Retinal pigment epithelial cell (primary cell): ENCODE measurements around the gene RUFY1.
A peak's percentile ranks its signal among the peaks of the same experiment; 100 is the strongest.
"Not testable (repeated sequence)": the region's sequence is repeated elsewhere in the genome, so short reads cannot be mapped to it uniquely, and the experiment has no call there.

Source experiments
- DNase-seq: peaks from one replicate; pipeline ENCODE4 v3.0.0-alpha.2; 2010; ENCODE audit warnings: low read depth
- H3K4me3 ChIP-seq: 2 replicates; pipeline ENCODE4 v1.5.1; 2011; ENCODE audit warnings: mild to moderate bottlenecking, low read length, control low read depth, moderate library complexity
- CTCF ChIP-seq: conservative IDR thresholded peaks from 2 replicates; pipeline ENCODE4 v1.5.1; 2011; ENCODE audit warnings: low read depth, low read length, control low read depth, inconsistent platforms

RUFY1 gene

GRCh38 chr5:179530069-179530998 is 20.0 kb upstream of the RUFY1 start:
- no peak for DNase-seq
- peak overlapping the region; percentile 30 for H3K4me3 ChIP-seq
- peak; percentile 29 for TF ChIP-seq CTCF

GRCh38 chr5:179533024-179533423 is 17.3 kb upstream of the RUFY1 start:
- DNase-seq: no peak
- no peak overlapping the region for H3K4me3 ChIP-seq
- no peak for TF ChIP-seq CTCF

- no peak for TF ChIP-seq CTCF
Observed at GRCh38 chr5:179533907-179534306, 16.4 kb upstream of the RUFY1 start.

GRCh38 chr5:179534431-179534830 is 15.9 kb upstream of the RUFY1 start:
- no peak overlapping the region for H3K4me3 ChIP-seq
- no peak for DNase-seq
- no peak for TF ChIP-seq CTCF

More at GRCh38 chr5:179533907-179534306, 16.4 kb upstream of the RUFY1 start:
- DNase-seq: no peak
- H3K4me3 ChIP-seq: no peak overlapping the region

- H3K4me3 ChIP-seq: no peak overlapping the region
Observed at GRCh38 chr5:179536676-179537075, 13.7 kb upstream of the RUFY1 start.

GRCh38 chr5:179542170-179542569 is 8.2 kb upstream of the RUFY1 start:
- TF ChIP-seq CTCF: no peak
- no peak for DNase-seq
- no peak overlapping the region for H3K4me3 ChIP-seq

More at GRCh38 chr5:179536676-179537075, 13.7 kb upstream of the RUFY1 start:
- no peak for DNase-seq
- TF ChIP-seq CTCF: no peak

- not testable (repeated sequence) for DNase-seq, H3K4me3 ChIP-seq
Observed at GRCh38 chr5:179543275-179543674, 7.1 kb upstream of the RUFY1 start.
